GM21619 (cell line): ENCODE measurements around the gene IL1RL2.

Source experiments
- ATAC-seq: cut with Tn5 transposase; IDR thresholded peaks from one replicate; pipeline ENCODE4 v1.9.1; 2021; ENCODE audit not compliant: unreplicated experiment

Gene IL1RL2

GRCh38 chr2:102262216-102263129 lies 75.7 kb downstream of the IL1RL2 start:
- no peak for ATAC-seq

- no peak for ATAC-seq
Measured at GRCh38 chr2:102264952-102265351, 78.1 kb downstream of the IL1RL2 start.

GRCh38 chr2:102266204-102266603 lies 79.4 kb downstream of the IL1RL2 start:
- ATAC-seq, result no peak

DNA sequence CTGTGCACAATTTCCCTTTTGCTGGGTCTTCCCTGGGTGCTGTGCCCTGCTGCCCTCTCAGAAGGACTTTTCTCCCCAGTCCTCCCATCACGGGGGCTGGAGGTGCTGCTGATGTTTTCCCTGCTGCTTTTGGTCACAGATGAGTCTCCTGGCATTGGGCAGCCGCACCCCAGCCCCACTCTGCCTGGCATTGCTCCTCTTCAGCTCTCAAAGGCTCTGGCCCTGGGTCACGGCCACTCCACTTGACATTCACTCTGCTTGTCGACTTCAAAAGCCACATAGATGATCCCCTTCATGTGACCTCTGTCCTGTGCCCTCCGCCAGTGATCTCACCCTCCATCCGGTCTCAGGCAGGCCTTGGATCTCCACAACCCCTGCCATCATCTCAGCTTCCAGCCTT lies 81.0 kb downstream of the IL1RL2 start:
- no peak for ATAC-seq

DNA sequence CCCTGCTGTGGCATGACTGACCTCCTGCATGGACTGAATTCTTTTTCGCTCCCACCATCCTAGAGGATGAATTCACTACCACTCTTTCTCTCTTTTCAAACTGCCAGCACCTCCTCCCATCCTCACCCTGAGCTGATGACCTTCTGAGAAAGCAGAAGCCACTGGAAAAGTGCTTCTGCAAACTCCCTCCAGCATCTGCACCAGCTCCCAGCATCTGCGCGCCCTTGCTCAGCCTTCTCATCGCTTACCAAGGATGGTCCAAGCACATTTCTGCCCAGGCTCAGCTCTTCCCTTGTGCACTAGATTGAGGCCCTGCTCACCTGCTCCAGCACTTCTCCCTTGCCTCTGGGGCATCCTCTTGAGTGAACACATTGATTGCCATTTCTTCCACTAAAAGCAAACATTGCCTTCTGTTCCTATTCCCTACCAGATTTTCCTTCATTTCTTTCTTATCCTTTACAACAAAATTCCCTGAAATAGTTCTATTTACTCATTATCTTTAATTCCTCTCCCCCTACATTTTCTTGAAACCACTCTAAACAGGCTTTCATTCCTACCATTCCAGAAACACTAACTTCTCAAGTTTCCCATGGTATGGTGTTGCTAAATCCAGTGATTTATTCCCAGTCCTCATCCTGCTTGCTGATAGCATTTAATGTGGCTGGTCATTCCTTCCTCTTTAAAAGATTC lies 81.8 kb downstream of the IL1RL2 start:
- no peak for ATAC-seq

- no peak for ATAC-seq
Measured at GRCh38 chr2:102269200-102269524, 82.3 kb downstream of the IL1RL2 start.

DNA sequence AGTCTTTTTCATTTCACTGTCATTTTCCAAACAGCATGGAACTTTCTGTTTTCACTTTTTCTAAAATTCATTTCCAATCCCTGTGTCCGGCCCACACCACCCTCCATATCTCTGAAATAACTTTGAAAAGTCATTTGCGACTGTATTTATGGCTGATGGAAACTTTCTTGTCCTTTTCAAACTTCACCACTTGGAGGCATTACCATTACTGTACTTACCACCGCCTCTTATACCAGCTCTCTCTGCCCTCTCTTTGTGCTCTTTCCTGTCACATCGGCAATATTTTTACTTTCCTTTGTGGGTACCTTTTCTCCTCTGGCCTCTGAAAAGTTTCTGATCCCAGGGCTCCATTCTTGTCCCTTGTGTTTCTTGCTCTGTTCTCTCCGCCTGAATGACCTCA lies 85.0 kb downstream of the IL1RL2 start:
- ATAC-seq, result no peak

- ATAC-seq, result no peak
Measured at GRCh38 chr2:102273619-102274211, 86.9 kb downstream of the IL1RL2 start.

DNA sequence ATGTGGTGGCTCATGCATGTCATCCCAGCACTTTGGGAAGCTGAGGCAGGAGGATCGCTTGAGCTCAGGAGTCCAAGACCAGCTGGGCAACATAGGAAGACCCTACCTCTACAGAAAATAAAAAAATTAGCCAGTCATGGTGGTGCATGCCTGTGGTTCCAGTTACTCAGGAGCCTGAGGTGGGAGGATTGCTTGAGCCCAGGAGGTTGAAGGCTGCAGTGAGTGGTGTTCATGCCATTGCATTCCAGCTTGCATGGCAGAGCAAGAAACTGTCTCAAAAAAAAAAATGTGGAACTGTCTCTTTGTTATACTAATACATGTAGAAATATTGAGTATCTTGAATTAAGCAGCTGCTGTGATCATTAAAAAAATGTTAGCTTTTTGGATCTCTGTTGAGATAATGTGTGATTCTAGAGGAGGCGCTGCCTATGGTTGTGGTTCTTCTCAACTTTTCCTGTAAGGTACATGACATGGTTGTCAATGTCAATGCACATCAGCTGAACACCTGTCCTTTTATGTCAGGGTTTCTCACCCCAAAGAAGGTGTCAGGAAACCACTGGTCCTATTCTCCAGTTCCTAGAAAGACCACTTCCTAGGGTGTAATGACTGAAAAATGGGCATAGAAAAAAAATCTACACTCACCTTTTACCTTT lies 89.9 kb downstream of the IL1RL2 start:
- ATAC-seq, result no peak

- no peak for ATAC-seq
Measured at GRCh38 chr2:102277202-102277700, 90.4 kb downstream of the IL1RL2 start.

GRCh38 chr2:102278720-102279390 lies 92.0 kb downstream of the IL1RL2 start:
- ATAC-seq, result no peak

- no peak for ATAC-seq
Measured at GRCh38 chr2:102279391-102279735, 92.5 kb downstream of the IL1RL2 start.

DNA sequence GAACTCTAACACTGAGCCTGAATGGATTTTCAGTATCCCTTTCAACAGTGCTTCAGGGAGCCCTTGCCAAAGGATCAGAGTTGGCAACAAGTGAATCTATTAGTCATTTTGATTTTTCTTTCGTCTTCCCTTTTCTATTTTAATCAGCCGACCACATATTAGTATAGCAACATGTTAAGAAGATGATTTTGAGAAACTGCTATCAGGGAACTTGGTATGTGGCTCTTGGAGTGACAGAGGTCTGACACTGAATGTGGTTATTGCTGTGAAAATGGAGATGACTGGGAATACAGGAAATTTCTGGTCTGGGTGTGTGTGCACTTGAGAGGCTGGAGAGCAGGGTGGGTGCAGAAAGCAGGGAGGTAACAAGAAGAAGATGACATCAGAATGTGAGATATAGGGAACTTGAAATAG lies 95.9 kb downstream of the IL1RL2 start:
- ATAC-seq, result no peak

DNA sequence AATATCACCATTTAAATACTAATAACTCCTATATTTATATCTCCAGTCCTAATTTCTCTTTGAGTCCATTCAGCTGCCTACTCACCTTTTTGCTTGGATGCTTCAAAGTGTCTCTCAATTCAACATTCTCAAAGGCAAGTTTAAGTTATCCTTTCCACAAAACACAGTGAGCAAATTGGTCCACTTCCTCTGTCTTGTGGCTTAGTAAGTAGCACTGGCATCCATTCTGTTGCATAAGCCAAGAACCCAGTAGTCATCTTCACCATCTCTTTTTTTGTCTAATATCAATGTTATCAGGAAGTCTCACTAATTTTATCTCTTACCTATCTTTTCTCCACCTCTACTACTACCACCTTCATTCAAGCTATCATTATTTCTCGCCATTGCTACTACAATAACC lies 97.2 kb downstream of the IL1RL2 start:
- ATAC-seq, result no peak

GRCh38 chr2:102284611-102285010 lies 97.8 kb downstream of the IL1RL2 start:
- no peak for ATAC-seq

- ATAC-seq, result no peak
Measured at GRCh38 chr2:102285368-102285767, 98.5 kb downstream of the IL1RL2 start.

DNA sequence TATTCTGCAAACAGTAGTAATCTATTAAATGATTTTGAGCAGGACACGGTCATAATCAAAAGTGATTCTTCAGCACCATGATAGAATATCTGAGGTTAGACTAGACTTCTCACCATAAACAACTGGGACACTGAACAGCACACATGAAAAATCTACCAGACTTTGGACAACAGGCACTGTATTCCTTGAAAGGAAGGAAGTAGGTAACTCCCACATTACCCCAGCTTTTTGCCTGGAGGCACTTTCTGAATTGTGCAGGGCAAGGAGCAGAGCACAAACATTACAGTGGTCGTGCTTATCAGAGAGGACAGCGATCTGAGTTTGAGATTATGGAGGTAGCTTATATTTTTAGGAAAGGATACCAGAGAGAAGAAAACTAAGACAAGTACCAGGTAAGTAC lies 99.2 kb downstream of the IL1RL2 start:
- ATAC-seq, result no peak

GRCh38 chr2:102289129-102289528 lies 102.3 kb downstream of the IL1RL2 start:
- no peak for ATAC-seq
